Measurements from ENCODE around the gene ANKS1B. TPM values are rescaled to one million over a fixed set of nuclear protein-coding genes. Genes with fewer than 3 reads are reported as not detected.

The ANKS1B gene
- total RNA-seq, 1 donor: 47.0 TPM

- H3K4me3 ChIP-seq (ENCODE audit: low read depth, low read length): no peak overlapping the region
- DNase-seq (ENCODE audit: low read depth): no peak
- no peak for TF ChIP-seq CTCF (IDR thresholded peaks at IDR 0.05; ENCODE audit: insufficient read depth, low read length)
Measured at GRCh38 chr12:99027461-99027860, 957.3 kb downstream of the ANKS1B start.

GRCh38 chr12:99027055-99027393 is 957.7 kb downstream of the ANKS1B start:
- DNase-seq (ENCODE audit: low read depth): no peak
- TF ChIP-seq CTCF (IDR thresholded peaks at IDR 0.05; ENCODE audit: insufficient read depth, low read length): no peak
- H3K4me3 ChIP-seq (ENCODE audit: low read depth, low read length): no peak overlapping the region

GRCh38 chr12:99026332-99027054 is 958.2 kb downstream of the ANKS1B start:
- no peak for DNase-seq (ENCODE audit: low read depth)
- H3K4me3 ChIP-seq (ENCODE audit: low read depth, low read length): no peak overlapping the region
- TF ChIP-seq CTCF (IDR thresholded peaks at IDR 0.05; ENCODE audit: insufficient read depth, low read length): no peak

GRCh38 chr12:99024870-99025269 is 959.9 kb downstream of the ANKS1B start:
- DNase-seq (ENCODE audit: low read depth): no peak
- no peak overlapping the region for H3K4me3 ChIP-seq (ENCODE audit: low read depth, low read length)
- TF ChIP-seq CTCF (IDR thresholded peaks at IDR 0.05; ENCODE audit: insufficient read depth, low read length): no peak

- H3K4me3 ChIP-seq (ENCODE audit: low read depth, low read length): no peak overlapping the region
- DNase-seq (ENCODE audit: low read depth): no peak
- no peak for TF ChIP-seq CTCF (IDR thresholded peaks at IDR 0.05; ENCODE audit: insufficient read depth, low read length)
Measured at GRCh38 chr12:99024191-99024590, 960.5 kb downstream of the ANKS1B start.

- H3K4me3 ChIP-seq (ENCODE audit: low read depth, low read length): no peak overlapping the region
- DNase-seq (ENCODE audit: low read depth): no peak
- TF ChIP-seq CTCF (IDR thresholded peaks at IDR 0.05; ENCODE audit: insufficient read depth, low read length): no peak
Measured at GRCh38 chr12:99020871-99021270, 963.9 kb downstream of the ANKS1B start.

GRCh38 chr12:99019798-99020197 is 964.9 kb downstream of the ANKS1B start:
- DNase-seq (ENCODE audit: low read depth): no peak
- TF ChIP-seq CTCF (IDR thresholded peaks at IDR 0.05; ENCODE audit: insufficient read depth, low read length): no peak
- no peak overlapping the region for H3K4me3 ChIP-seq (ENCODE audit: low read depth, low read length)

Measured in fibroblast of the aortic adventitia (primary cell).